NCI-H1417 (cell line): Measurements from ENCODE around the gene ANKHD1.
"Not testable (repeated sequence)": the region's sequence is repeated elsewhere in the genome, so short reads cannot be mapped to it uniquely, and the experiment has no call there.

Experiments
- DNase-seq, 3 experiments: peaks; one replicate each; lab custom pipeline; 2025; lab: John Stamatoyannopoulos, UW

ANKHD1 gene

GRCh38 chr5:140381351-140381750 lies 20.3 kb upstream of the ANKHD1 start:
- no peak for DNase-seq

- DNase-seq = no peak
Observed at GRCh38 chr5:140381972-140382371, 19.7 kb upstream of the ANKHD1 start.

GRCh38 chr5:140382866-140383265 lies 18.8 kb upstream of the ANKHD1 start:
- no peak for DNase-seq

GRCh38 chr5:140383300-140383699 lies 18.3 kb upstream of the ANKHD1 start:
- no peak for DNase-seq

GRCh38 chr5:140388052-140388451 lies 13.6 kb upstream of the ANKHD1 start:
- DNase-seq = no peak

- DNase-seq = no peak
Observed at GRCh38 chr5:140391312-140391711, 10.3 kb upstream of the ANKHD1 start.

- peak in 1 of 3 experiments; percentile 24 for DNase-seq
Observed at GRCh38 chr5:140391732-140392131, 9.9 kb upstream of the ANKHD1 start.

GRCh38 chr5:140393738-140394137 lies 7.9 kb upstream of the ANKHD1 start:
- no peak for DNase-seq

- peak in 1 of 3 experiments; percentile 2 for DNase-seq
Observed at GRCh38 chr5:140398379-140398811, 3.2 kb upstream of the ANKHD1 start.

GRCh38 chr5:140399979-140400729 lies 1.5 kb upstream of the ANKHD1 start:
- DNase-seq = peak in 1 of 3 experiments; percentile 20

GRCh38 chr5:140400730-140401361 lies 787 bp upstream of the ANKHD1 start:
- peak; percentile 92 to 97 (median 95) for DNase-seq

GRCh38 chr5:140402258-140403074 lies 833 bp downstream of the ANKHD1 start:
- peak in 2 of 3 experiments; percentile 38 to 56 for DNase-seq

- DNase-seq = no peak
Observed at GRCh38 chr5:140403613-140404012, 2.0 kb downstream of the ANKHD1 start.

GRCh38 chr5:140408750-140409241 lies 7.2 kb downstream of the ANKHD1 start:
- peak in 1 of 3 experiments; percentile 6 for DNase-seq

GRCh38 chr5:140413230-140413629 lies 11.6 kb downstream of the ANKHD1 start:
- no peak for DNase-seq

GRCh38 chr5:140417235-140417634 lies 15.6 kb downstream of the ANKHD1 start:
- DNase-seq = no peak

GRCh38 chr5:140418862-140419520 lies 17.4 kb downstream of the ANKHD1 start:
- DNase-seq = no peak

GRCh38 chr5:140420226-140420570 lies 18.6 kb downstream of the ANKHD1 start:
- no peak for DNase-seq

- DNase-seq = no peak
Observed at GRCh38 chr5:140420665-140421361, 19.2 kb downstream of the ANKHD1 start.

GRCh38 chr5:140421375-140421774 lies 19.7 kb downstream of the ANKHD1 start:
- DNase-seq = not testable (repeated sequence)

GRCh38 chr5:140423609-140424008 lies 22.0 kb downstream of the ANKHD1 start:
- no peak for DNase-seq
